Mesendoderm (in vitro differentiated cells): Measurements from ENCODE around the gene PLSCR2. TPM values are rescaled to one million over a fixed set of nuclear protein-coding genes. Genes with fewer than 3 reads are reported as not detected.

Source experiments
- DNase-seq: peaks from one replicate; pipeline ENCODE4 v3.0.0; 2013
- H2AK5ac ChIP-seq: 2 replicates; pipeline ENCODE4 v1.6.1; 2013; ENCODE audit warnings: low read length, inconsistent platforms
- H2BK120ac ChIP-seq: 2 replicates; pipeline ENCODE4 v1.6.1; 2013; ENCODE audit warnings: low read depth, mild to moderate bottlenecking, low read length, moderate library complexity, mixed read lengths
- H2BK15ac ChIP-seq: replicated peaks from 2 replicates; pipeline ENCODE4 v1.6.1; 2013; ENCODE audit warnings: low read depth, mild to moderate bottlenecking, moderate library complexity
- H2BK5ac ChIP-seq: 2 replicates; pipeline ENCODE4 v1.6.1; 2013; ENCODE audit warnings: low read length, inconsistent platforms
- H3K18ac ChIP-seq: 2 replicates; pipeline ENCODE4 v1.6.1; 2013; ENCODE audit warnings: mild to moderate bottlenecking, low read length, mixed read lengths
- H3K23ac ChIP-seq: one replicate; pipeline ENCODE4 v1.6.1; 2013; ENCODE audit warnings: low read length
- H3K27ac ChIP-seq: 2 replicates; pipeline ENCODE4 v1.5.1; 2013; ENCODE audit warnings: low read depth, mild to moderate bottlenecking, inconsistent platforms, low read length, moderate library complexity
- H3K27me3 ChIP-seq: 2 replicates; pipeline ENCODE4 v1.6.1; 2013; ENCODE audit warnings: low read length, control low read depth, mild to moderate bottlenecking, inconsistent platforms; ENCODE audit not compliant: insufficient read depth, poor library complexity
- H3K36me3 ChIP-seq: 2 replicates; pipeline ENCODE4 v1.6.1; 2013; ENCODE audit warnings: low read length, inconsistent platforms; ENCODE audit not compliant: control insufficient read depth, insufficient read depth
- H3K4ac ChIP-seq: one replicate; pipeline ENCODE4 v1.6.1; 2013; ENCODE audit warnings: low read depth, mild to moderate bottlenecking, low read length, moderate library complexity
- H3K4me1 ChIP-seq: 2 replicates; pipeline ENCODE4 v1.6.1; 2013; ENCODE audit warnings: low read depth, low read length, inconsistent platforms; ENCODE audit not compliant: control insufficient read depth
- H3K4me2 ChIP-seq: 2 replicates; pipeline ENCODE4 v1.6.1; 2013; ENCODE audit warnings: low read length
- H3K4me3 ChIP-seq: 2 replicates; pipeline ENCODE4 v1.5.1; 2013; ENCODE audit warnings: mild to moderate bottlenecking, low read length
- H3K56ac ChIP-seq: one replicate; pipeline ENCODE4 v1.6.1; 2013; ENCODE audit warnings: low read length
- H3K79me1 ChIP-seq: 2 replicates; pipeline ENCODE4 v1.6.1; 2013; ENCODE audit warnings: low read length, inconsistent platforms
- H3K79me2 ChIP-seq: 2 replicates; pipeline ENCODE4 v1.6.1; 2013; ENCODE audit warnings: mild to moderate bottlenecking, low read length; ENCODE audit not compliant: control insufficient read depth, insufficient read depth
- H3K9ac ChIP-seq: 2 replicates; pipeline ENCODE4 v1.6.1; 2013; ENCODE audit warnings: low read length, inconsistent platforms
- H4K5ac ChIP-seq: one replicate; pipeline ENCODE4 v1.6.1; 2013; ENCODE audit warnings: low read length
- H4K8ac ChIP-seq: one replicate; pipeline ENCODE4 v1.6.1; 2013; ENCODE audit warnings: low read depth, mild to moderate bottlenecking, control low read depth, low read length, moderate library complexity
- WGBS: extraction: QIAGEN DNeasy Blood & Tissue Kit; methylation state at CpG from one replicate; pipeline ENCODE4 v1.1.7; 2013; ENCODE audit warnings: low lambda C conversion rate, missing lambda C conversion rate; ENCODE audit not compliant: insufficient coverage; ENCODE audit errors: extremely low coverage; 5-methylcytosine and 5-hydroxymethylcytosine counted together
- polyA plus RNA-seq, 2 experiments: library from polyadenylated mRNA; stranded (reverse); fragments of 200-250 nt; gene quantifications; one replicate each; pipeline ENCODE4 v1.2.3, GENCODE V29; 2013

PLSCR2 gene
- polyA plus RNA-seq (2013, experiment 1 of 2) = not detected
- not detected for polyA plus RNA-seq (2013, experiment 2 of 2)

DNA sequence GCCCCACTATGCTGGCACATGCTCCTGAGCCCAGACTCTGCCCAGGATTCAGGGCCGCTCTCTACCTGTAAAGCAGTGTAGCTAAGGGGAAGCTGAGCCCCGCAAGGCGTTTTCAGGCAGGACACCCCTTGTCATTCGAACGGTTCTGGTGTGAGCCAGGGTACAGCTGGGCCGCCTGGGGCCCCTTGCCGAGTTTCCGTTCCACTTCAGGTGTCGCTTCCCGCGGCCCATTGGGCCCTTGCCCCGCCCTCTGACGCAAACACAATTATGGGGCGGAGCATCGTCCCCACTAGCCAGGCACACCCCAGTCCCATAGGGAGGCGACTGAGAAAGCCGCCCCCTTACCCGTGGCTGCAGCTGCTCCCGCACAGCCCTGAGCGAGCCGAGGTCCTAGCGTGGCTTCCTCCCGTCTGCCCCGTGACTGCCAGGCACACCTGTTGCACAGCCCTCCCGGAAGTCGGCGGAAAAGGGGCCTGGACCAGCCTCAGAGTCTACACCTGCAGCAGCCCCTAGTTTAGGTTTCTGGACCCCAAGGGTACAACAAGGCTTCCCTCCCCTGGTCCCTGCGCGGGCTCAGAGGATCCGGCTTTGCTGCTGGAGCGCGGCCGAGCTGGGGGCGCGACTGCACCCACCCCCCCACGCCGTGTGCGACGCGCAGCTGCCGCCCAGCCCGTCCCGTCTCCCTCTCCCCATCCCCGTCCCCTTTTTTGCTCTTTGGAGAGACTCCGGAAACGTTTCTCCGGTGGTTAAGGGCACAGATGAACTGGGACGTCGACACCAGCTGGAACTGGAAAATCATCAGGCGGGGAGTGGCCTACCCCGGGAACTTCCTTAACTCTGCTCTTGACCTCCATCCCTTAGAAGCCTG lies at the start of gene PLSCR2:
Gene PLSCR2, minus strand, starts transcription at position 412 of the 868 bp plus-strand sequence. CDS start 9,657 bp downstream, outside the sequence.
- Histone ChIP-seq H2BK5ac (no peak within 1 kb of the TSS), H3K27me3 (no peaks in the 10 kb centered on the region), H3K27ac (no peak within 1 kb of the TSS), H3K4me2 (peak within 1 kb of the TSS; percentile 36), H3K4me1 (no peaks in the 10 kb centered on the region), H3K4ac (no peak within 1 kb of the TSS), H2AK5ac (no peak within 1 kb of the TSS), H3K23ac (no peak within 1 kb of the TSS), H3K18ac (peak within 1 kb of the TSS; percentile 28), H2BK15ac (no peak within 1 kb of the TSS), H3K36me3 (no peaks in the 10 kb centered on the region), H3K4me3 (peak within 1 kb of the TSS; percentile 9), H4K5ac (no peak within 1 kb of the TSS), H4K8ac (no peak within 1 kb of the TSS), H3K79me1 (no peaks in the 10 kb centered on the region), H2BK120ac (no peak within 1 kb of the TSS), H3K56ac (peak within 1 kb of the TSS; percentile 67), H3K79me2 (no peaks in the 10 kb centered on the region), H3K9ac (peak within 1 kb of the TSS; percentile 56)
- WGBS = no CpG with 5 or more reads among the region's 51 CpGs
- peak; percentile 61 for DNase-seq

- Histone ChIP-seq H3K4ac (no peak overlapping the region), H2BK15ac (no peak overlapping the region), H3K56ac (no peak overlapping the region), H3K36me3 (no peaks in the 10 kb centered on the region), H4K5ac (no peak overlapping the region), H3K23ac (no peak overlapping the region), H3K27me3 (no peaks in the 10 kb centered on the region), H3K79me1 (no peaks in the 10 kb centered on the region), H3K79me2 (no peaks in the 10 kb centered on the region), H3K27ac (no peak overlapping the region), H3K18ac (peak overlapping the region; percentile 39), H3K4me1 (no peaks in the 10 kb centered on the region), H3K4me2 (no peak overlapping the region), H2BK120ac (no peak overlapping the region), H4K8ac (no peak overlapping the region), H3K9ac (no peak overlapping the region), H2AK5ac (peak overlapping the region; percentile 65), H3K4me3 (no peak overlapping the region), H2BK5ac (peak overlapping the region; percentile 36)
- no CpG with 5 or more reads among the region's 4 CpGs for WGBS
- no peak for DNase-seq
These were observed 48.5 kb upstream of the PLSCR2 start for GRCh38 chr3:146517684-146518435.

DNA sequence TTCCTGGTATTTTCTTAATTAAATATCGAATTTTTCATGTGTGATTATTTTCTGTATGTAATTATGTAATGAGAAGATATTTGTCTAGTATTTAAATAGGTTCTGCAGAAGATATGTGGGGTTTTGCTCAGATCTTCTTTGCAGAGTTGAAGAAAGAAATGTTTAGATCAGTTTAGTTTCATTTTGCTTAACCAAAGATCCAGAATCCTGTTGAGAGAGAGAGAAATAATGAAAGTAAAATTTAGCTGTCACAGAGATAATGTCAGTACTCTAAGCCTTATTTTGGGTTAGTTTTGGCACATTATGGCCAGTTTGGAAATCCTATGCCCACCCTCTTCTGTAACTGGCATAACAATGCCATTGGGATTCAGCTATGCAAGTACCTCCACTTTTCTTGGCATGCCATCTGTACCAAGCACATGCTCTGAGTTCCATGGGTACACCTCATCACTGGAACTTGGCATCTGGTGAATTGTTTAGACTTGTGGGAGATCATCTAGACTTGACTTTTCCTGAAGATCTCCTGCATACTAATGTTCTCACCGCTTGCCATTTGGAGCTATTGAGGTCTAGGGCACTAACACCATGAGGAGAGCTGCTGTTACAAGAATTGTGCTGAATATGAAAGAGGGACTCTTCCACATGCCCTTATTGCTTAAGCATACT lies 44.2 kb upstream of the PLSCR2 start:
- Histone ChIP-seq H3K79me2 (no peaks in the 10 kb centered on the region), H3K27ac (no peak overlapping the region), H3K4me3 (no peak overlapping the region), H2BK120ac (no peak overlapping the region), H3K27me3 (no peaks in the 10 kb centered on the region), H2AK5ac (no peak overlapping the region), H3K18ac (no peak overlapping the region), H4K5ac (no peak overlapping the region), H3K9ac (no peak overlapping the region), H2BK5ac (no peak overlapping the region), H3K79me1 (no peaks in the 10 kb centered on the region), H4K8ac (no peak overlapping the region), H3K4me2 (no peak overlapping the region), H3K36me3 (no peaks in the 10 kb centered on the region), H2BK15ac (no peak overlapping the region), H3K23ac (no peak overlapping the region), H3K56ac (no peak overlapping the region), H3K4me1 (no peaks in the 10 kb centered on the region), H3K4ac (no peak overlapping the region)
- DNase-seq = no peak
- 100% methylated on average over 1 of the region's 2 CpGs for WGBS

DNA sequence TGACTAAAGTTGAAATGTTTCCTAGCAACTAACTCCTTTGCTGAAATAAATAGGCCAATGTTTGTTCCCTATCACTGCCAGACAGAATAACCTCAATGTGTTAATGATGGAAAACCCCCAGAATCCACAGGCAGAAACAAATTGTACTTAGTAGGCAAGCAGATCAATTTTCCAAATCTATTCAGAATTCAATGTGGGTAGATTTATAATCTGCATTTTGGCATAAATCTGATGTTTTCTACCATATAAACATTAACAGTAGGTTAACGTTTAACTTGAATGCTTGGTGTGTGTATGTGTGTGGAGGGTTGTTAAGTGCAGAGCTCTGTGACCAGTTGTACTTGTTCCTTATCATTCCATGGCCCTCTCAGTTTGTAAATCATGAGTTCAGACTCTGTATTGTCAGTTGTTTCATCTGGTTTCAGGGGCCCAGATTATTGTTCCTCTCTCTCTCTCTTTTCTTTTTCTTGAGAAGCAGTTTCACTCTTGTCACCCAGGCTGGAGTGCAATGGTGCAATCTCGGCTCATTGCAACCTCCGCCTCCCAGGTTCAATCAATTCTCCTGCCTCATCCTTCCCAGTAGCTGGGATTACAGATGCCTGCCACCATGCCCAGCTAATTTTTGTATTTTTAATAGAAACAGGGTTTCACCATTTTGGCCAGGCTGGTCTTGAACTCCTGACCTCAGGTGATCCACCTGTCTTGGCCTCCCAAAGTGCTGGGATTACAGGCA lies 42.2 kb upstream of the PLSCR2 start:
- Histone ChIP-seq H3K27me3 (no peaks in the 10 kb centered on the region), H3K4ac (no peak overlapping the region), H4K8ac (no peak overlapping the region), H3K27ac (no peak overlapping the region), H3K4me2 (no peak overlapping the region), H2BK120ac (no peak overlapping the region), H3K9ac (no peak overlapping the region), H4K5ac (no peak overlapping the region), H2BK15ac (no peak overlapping the region), H2BK5ac (no peak overlapping the region), H3K23ac (no peak overlapping the region), H3K56ac (no peak overlapping the region), H3K4me3 (no peak overlapping the region), H3K79me1 (no peaks in the 10 kb centered on the region), H3K4me1 (peaks cover 5% of the 10 kb centered on the region), H3K18ac (no peak overlapping the region), H3K36me3 (no peaks in the 10 kb centered on the region), H3K79me2 (no peaks in the 10 kb centered on the region), H2AK5ac (no peak overlapping the region)
- no CpG with 5 or more reads among the region's 3 CpGs for WGBS
- peak; percentile 60 for DNase-seq

GRCh38 chr3:146507331-146508120 lies 38.2 kb upstream of the PLSCR2 start:
- H3K79me2 ChIP-seq = no peaks in the 10 kb centered on the region
- peak overlapping the region; percentile 93 for H2BK5ac ChIP-seq

More at GRCh38 chr3:146507331-146508120, 38.2 kb upstream of the PLSCR2 start:
- Histone ChIP-seq H3K27me3 (no peaks in the 10 kb centered on the region), H3K79me1 (no peaks in the 10 kb centered on the region), H3K9ac (no peak overlapping the region), H2AK5ac (peak overlapping the region; percentile 57), H3K4me1 (peaks cover 5% of the 10 kb centered on the region), H4K8ac (peak overlapping the region; percentile 81), H2BK15ac (peak overlapping the region; percentile 57), H3K23ac (no peak overlapping the region), H3K18ac (peak overlapping the region; percentile 97), H3K27ac (peak overlapping the region; percentile 84), H2BK120ac (peak overlapping the region; percentile 100), H3K56ac (peak overlapping the region; percentile 56), H3K36me3 (no peaks in the 10 kb centered on the region), H4K5ac (no peak overlapping the region), H3K4ac (peak overlapping the region; percentile 94), H3K4me3 (no peak overlapping the region), H3K4me2 (no peak overlapping the region)
- DNase-seq = peak; percentile 86
- WGBS = no CpG with 5 or more reads among the region's 1 CpG
